Adrenal gland (tissue), 5 donors: ENCODE measurements around the gene TMPRSS5.

Source experiments
- CTCF ChIP-seq, 6 experiments: fragments of 450-650 bp in 4 of 6; fragments of 200-600 bp in 2 of 6; sonication (generic) in 1 of 6; IDR thresholded peaks; 1 replicate in 5 of 6; 2 replicates in 1 of 6; pipeline versions ENCODE4 v1.5.1 to v1.8.0; 2016 to 2021; ENCODE audit warnings: antibody characterized with exemption in 6 of 6, mild to moderate bottlenecking in 2 of 6, moderate library complexity in 1 of 6
- POLR2A ChIP-seq, 2 donors: fragments of 450-650 bp; IDR thresholded peaks; one replicate each; pipeline ENCODE4 v1.6.1; 2017; ENCODE audit warnings: antibody characterized with exemption in 2 of 2, mild to moderate bottlenecking in 2 of 2, moderate library complexity in 1 of 2
- donor health status: DM: no; HTN: no; CAD: no.

GRCh38 chr11:113736323-113736722, 30.2 kb upstream of the TMPRSS5 start:
- TF ChIP-seq CTCF (IDR thresholded peaks at IDR 0.05) (no peak), POLR2A (IDR thresholded peaks at IDR 0.05) (no peak)
